K562 (cell line): ENCODE data around the gene COL15A1.
A peak's percentile ranks its signal among the peaks of the same experiment; 100 is the strongest.

Experiments
- KAT2B ChIP-seq: IDR thresholded peaks from one replicate; pipeline ENCODE4 v1.6.1; 2012; ENCODE audit warnings: low read depth, mild to moderate bottlenecking, control low read depth, inconsistent platforms, low read length, moderate library complexity
- NCOR1 ChIP-seq: fragments of 450-650 bp; IDR thresholded peaks from 2 replicates; pipeline ENCODE4 v1.6.1; 2016; ENCODE audit warnings: mild to moderate bottlenecking, moderate library complexity
- POLR2AphosphoS5 ChIP-seq: IDR thresholded peaks from 2 replicates; pipeline ENCODE4 v1.6.1; 2011; ENCODE audit warnings: mild to moderate bottlenecking, low read depth, low read length, moderate library complexity; ENCODE audit not compliant: control insufficient read depth, insufficient read depth
- SREBF1 ChIP-seq: fragments of 150-350 bp; IDR thresholded peaks from 2 replicates; pipeline ENCODE4 v1.6.1; 2014; ENCODE audit warnings: antibody characterized with exemption, low read depth, low read length, borderline replicate concordance
- STAT5A ChIP-seq: IDR thresholded peaks from 2 replicates; pipeline ENCODE4 v1.6.1; 2012; ENCODE audit warnings: low read length, inconsistent platforms, borderline replicate concordance
- U2AF2 ChIP-seq: fragments of 200-400 bp; formaldehyde crosslinking; optimal IDR thresholded peaks from 2 replicates; pipeline ENCODE3; 2017; ENCODE audit warnings: low read depth, mild to moderate bottlenecking, low read length
- ZFX ChIP-seq: sonication (generic); formaldehyde crosslinking; IDR thresholded peaks from 2 replicates; pipeline ENCODE4 v1.8.0; 2022; ENCODE audit warnings: mild to moderate bottlenecking, missing genetic modification reagents, moderate library complexity
- TF ChIP-seq, protein P1 (sequence below), 3 experiments: IDR thresholded peaks in 2 of 3; conservative IDR thresholded peaks in 1 of 3; 2 replicates each; pipeline ENCODE4 v1.5.1; 2011 to 2012; ENCODE audit warnings: low read length in 3 of 3, mild to moderate bottlenecking in 3 of 3, control low read depth in 2 of 3, improper control_type of control experiment in 1 of 3, inconsistent platforms in 1 of 3, low read depth in 1 of 3, mixed read lengths in 1 of 3, moderate library complexity in 1 of 3; ENCODE audit not compliant: insufficient read depth in 2 of 3
- TF ChIP-seq, protein P2 (sequence below): IDR thresholded peaks from 3 replicates; pipeline ENCODE4 v1.6.1; 2011; ENCODE audit warnings: borderline replicate concordance, mild to moderate bottlenecking; ENCODE audit not compliant: insufficient read length, insufficient read depth
- TF ChIP-seq, protein P3 (sequence below): fragments of 250-450 bp; sonication (Bioruptor Pico); IDR thresholded peaks from 2 replicates; pipeline ENCODE4 v1.4.0; 2020

DNA sequence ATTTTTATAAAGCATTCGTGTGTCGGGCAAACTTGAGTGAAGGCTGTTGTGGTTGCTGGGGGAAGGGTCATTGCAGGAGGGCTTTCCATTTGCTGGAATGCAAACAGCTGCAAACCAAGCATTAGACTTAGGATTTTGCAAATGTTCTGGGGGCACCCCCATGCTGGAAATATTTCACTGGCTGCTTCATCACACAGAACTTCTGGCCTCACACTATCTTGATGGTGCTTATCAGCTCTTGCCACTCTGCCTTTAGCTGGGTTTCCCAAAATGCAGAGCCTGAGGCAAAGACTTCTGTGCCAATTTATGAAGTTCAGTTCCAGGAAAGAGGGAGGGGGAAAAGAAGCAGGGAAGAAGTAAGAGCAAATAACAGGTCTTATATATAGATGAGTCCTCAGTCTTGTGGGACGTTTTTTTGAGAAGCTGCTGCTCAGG is 8.6 kb upstream of the COL15A1 start:
- TF ChIP-seq, protein P1, sequence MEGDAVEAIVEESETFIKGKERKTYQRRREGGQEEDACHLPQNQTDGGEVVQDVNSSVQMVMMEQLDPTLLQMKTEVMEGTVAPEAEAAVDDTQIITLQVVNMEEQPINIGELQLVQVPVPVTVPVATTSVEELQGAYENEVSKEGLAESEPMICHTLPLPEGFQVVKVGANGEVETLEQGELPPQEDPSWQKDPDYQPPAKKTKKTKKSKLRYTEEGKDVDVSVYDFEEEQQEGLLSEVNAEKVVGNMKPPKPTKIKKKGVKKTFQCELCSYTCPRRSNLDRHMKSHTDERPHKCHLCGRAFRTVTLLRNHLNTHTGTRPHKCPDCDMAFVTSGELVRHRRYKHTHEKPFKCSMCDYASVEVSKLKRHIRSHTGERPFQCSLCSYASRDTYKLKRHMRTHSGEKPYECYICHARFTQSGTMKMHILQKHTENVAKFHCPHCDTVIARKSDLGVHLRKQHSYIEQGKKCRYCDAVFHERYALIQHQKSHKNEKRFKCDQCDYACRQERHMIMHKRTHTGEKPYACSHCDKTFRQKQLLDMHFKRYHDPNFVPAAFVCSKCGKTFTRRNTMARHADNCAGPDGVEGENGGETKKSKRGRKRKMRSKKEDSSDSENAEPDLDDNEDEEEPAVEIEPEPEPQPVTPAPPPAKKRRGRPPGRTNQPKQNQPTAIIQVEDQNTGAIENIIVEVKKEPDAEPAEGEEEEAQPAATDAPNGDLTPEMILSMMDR (IDR thresholded peaks at IDR 0.05 in 2 of 3, conservative IDR thresholded peaks at IDR 0.05 in 1 of 3; ENCODE audit: insufficient read depth in 2 of 3, low read depth in 1 of 3, low read length in 3 of 3): no peak
- no peak for TF ChIP-seq KAT2B
- TF ChIP-seq ZFX (CRISPR knock-in tag): no peak
- TF ChIP-seq, protein P2, sequence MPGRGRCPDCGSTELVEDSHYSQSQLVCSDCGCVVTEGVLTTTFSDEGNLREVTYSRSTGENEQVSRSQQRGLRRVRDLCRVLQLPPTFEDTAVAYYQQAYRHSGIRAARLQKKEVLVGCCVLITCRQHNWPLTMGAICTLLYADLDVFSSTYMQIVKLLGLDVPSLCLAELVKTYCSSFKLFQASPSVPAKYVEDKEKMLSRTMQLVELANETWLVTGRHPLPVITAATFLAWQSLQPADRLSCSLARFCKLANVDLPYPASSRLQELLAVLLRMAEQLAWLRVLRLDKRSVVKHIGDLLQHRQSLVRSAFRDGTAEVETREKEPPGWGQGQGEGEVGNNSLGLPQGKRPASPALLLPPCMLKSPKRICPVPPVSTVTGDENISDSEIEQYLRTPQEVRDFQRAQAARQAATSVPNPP: no peak
- TF ChIP-seq U2AF2: no peak
- peak; percentile 27; the same call in 1 of the 2 replicates for TF ChIP-seq POLR2AphosphoS5
- TF ChIP-seq STAT5A: peak; percentile 51; the same call in 1 of the 2 replicates
- no peak for TF ChIP-seq SREBF1
- TF ChIP-seq, protein P3, sequence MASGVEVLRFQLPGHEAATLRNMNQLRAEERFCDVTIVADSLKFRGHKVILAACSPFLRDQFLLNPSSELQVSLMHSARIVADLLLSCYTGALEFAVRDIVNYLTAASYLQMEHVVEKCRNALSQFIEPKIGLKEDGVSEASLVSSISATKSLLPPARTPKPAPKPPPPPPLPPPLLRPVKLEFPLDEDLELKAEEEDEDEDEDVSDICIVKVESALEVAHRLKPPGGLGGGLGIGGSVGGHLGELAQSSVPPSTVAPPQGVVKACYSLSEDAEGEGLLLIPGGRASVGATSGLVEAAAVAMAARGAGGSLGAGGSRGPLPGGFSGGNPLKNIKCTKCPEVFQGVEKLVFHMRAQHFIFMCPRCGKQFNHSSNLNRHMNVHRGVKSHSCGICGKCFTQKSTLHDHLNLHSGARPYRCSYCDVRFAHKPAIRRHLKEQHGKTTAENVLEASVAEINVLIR (CRISPR knock-in tag): no peak
- TF ChIP-seq NCOR1: peak; percentile 66
